GM12865 (cell line): Measurements from ENCODE around the gene MATK.

Experiments used
- DNase-seq: peaks from one replicate; pipeline ENCODE4 v3.0.0; 2010; ENCODE audit warnings: low read depth
- H3K4me3 ChIP-seq: 2 replicates; pipeline ENCODE4 v1.5.1; 2011; ENCODE audit warnings: mild to moderate bottlenecking, low read depth, low read length, control low read depth
- CTCF ChIP-seq: IDR thresholded peaks from 2 replicates; pipeline ENCODE4 v1.5.1; 2011; ENCODE audit warnings: low read length, control low read depth, low read depth, inconsistent platforms; ENCODE audit not compliant: insufficient read depth; ENCODE audit errors: missing control alignments

MATK gene

GRCh38 chr19:3814648-3815047 is 28.5 kb upstream of the MATK start:
- TF ChIP-seq CTCF: no peak
- no peak overlapping the region for H3K4me3 ChIP-seq
- no peak for DNase-seq

- TF ChIP-seq CTCF: no peak
- H3K4me3 ChIP-seq: no peak overlapping the region
- DNase-seq: no peak
Observed at GRCh38 chr19:3813473-3814392, 27.6 kb upstream of the MATK start.

GRCh38 chr19:3810708-3811355 is 24.7 kb upstream of the MATK start:
- H3K4me3 ChIP-seq: peak overlapping the region; percentile 16
- DNase-seq: no peak
- no peak for TF ChIP-seq CTCF

GRCh38 chr19:3809881-3810707 is 23.9 kb upstream of the MATK start:
- no peak for TF ChIP-seq CTCF
- peak overlapping the region; percentile 16 for H3K4me3 ChIP-seq
- DNase-seq: peak; percentile 70

DNA sequence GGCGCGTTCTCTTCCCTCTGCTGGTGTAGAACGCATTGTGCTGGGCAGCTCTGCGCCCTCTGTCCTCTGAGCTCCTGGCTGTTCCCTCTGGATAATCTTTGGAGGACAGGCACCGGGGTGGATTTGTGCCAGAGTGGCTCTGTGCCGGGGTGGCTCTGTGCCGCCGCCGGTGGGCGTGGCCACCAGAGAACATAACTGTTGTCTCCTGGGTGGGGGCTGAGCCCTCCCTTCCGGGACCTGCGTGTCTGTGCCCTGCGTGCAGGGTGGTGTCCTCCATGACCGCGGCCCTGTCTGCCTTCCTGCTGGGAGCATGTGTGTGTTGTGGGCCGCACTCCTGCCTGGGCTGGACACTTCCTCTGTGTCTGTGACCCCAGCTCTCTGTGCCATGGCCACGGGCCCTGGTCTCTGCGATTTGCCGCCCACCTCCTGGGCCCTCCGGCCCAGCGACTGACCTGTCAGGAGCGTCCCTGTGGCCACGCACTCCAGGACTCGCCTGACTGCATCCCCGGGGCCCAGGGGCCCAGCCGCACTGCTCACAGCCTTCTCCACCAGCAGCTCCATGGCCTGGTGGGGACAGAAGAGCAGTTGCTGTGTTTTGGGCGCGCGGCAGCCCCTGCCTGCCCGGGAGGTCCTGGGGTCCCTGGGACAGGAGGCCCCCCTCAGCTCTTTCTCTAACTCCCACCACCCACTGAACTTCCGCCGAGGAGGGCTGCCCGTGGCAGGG is 22.4 kb upstream of the MATK start:
- DNase-seq: no peak
- no peak for TF ChIP-seq CTCF

More for the DNA sequence above, 22.4 kb upstream of the MATK start:
- no peak overlapping the region for H3K4me3 ChIP-seq
